K562 (cell line): ENCODE data around the gene HPSE2.

Experiments
- CTCF ChIP-seq, 3 experiments: IDR thresholded peaks in 2 of 3; conservative IDR thresholded peaks in 1 of 3; 2 replicates each; pipeline ENCODE4 v1.5.1; 2011 to 2012; ENCODE audit warnings: low read length in 3 of 3, mild to moderate bottlenecking in 3 of 3, control low read depth in 2 of 3, improper control_type of control experiment in 1 of 3, inconsistent platforms in 1 of 3, low read depth in 1 of 3, mixed read lengths in 1 of 3, moderate library complexity in 1 of 3; ENCODE audit not compliant: insufficient read depth in 2 of 3
- MLX ChIP-seq, 2 experiments: fragments of 450-650 bp in 1 of 2; sonication (generic) in 1 of 2; formaldehyde crosslinking; conservative IDR thresholded peaks; 2 replicates each; pipeline versions ENCODE4 v1.4.0 to v1.8.1; 2020 to 2022; ENCODE audit warnings: mild to moderate bottlenecking in 1 of 2, missing genetic modification reagents in 1 of 2
- MXI1 ChIP-seq: IDR thresholded peaks from 2 replicates; pipeline ENCODE4 v1.6.1; 2011; ENCODE audit warnings: low read depth, mild to moderate bottlenecking, improper control_type of control experiment, low read length
- PHF20 ChIP-seq: fragments of 450-650 bp; IDR thresholded peaks from 2 replicates; pipeline ENCODE4 v1.6.1; 2018; ENCODE audit not compliant: partially characterized antibody
- REST ChIP-seq, 2 experiments: fragments of 450-650 bp; formaldehyde crosslinking in 1 of 2; IDR thresholded peaks; 2 replicates each; pipeline versions ENCODE4 v1.4.0 to v1.6.1; 2014 to 2020; ENCODE audit warnings: mild to moderate bottlenecking in 2 of 2, borderline replicate concordance in 1 of 2, low read depth in 1 of 2
- SMC3 ChIP-seq: conservative IDR thresholded peaks from 2 replicates; pipeline ENCODE4 v1.6.1; 2011; ENCODE audit warnings: low read depth, low read length, improper control_type of control experiment; ENCODE audit not compliant: insufficient read depth
- ZKSCAN1 ChIP-seq: fragments of 150-350 bp; IDR thresholded peaks from 2 replicates; pipeline ENCODE4 v1.6.1; 2016; ENCODE audit warnings: low read depth, low read length
- ZNF146 ChIP-seq: IDR thresholded peaks from one replicate; pipeline ENCODE4 v1.6.1; 2018; ENCODE audit warnings: missing compliant biosample characterization; ENCODE audit not compliant: unreplicated experiment

GRCh38 chr10:98450618-98451017, 785.0 kb downstream of the HPSE2 start:
- TF ChIP-seq CTCF (IDR thresholded peaks at IDR 0.05 in 2 of 3, conservative IDR thresholded peaks at IDR 0.05 in 1 of 3; ENCODE audit: insufficient read depth in 2 of 3, low read depth in 1 of 3, low read length in 3 of 3) (no peak), SMC3 (no peak), ZKSCAN1 (no peak), REST (IDR thresholded peaks at IDR 0.05; ENCODE audit: borderline replicate concordance) (no peak), REST (CRISPR knock-in tag; IDR thresholded peaks at IDR 0.05; ENCODE audit: low read depth) (no peak), PHF20 (no peak), MXI1 (no peak), MLX (CRISPR knock-in tag; conservative IDR thresholded peaks at IDR 0.05) (no peak), ZNF146 (CRISPR knock-in tag) (no peak)
